ENCODE measurements around the gene TTLL11.

DNA sequence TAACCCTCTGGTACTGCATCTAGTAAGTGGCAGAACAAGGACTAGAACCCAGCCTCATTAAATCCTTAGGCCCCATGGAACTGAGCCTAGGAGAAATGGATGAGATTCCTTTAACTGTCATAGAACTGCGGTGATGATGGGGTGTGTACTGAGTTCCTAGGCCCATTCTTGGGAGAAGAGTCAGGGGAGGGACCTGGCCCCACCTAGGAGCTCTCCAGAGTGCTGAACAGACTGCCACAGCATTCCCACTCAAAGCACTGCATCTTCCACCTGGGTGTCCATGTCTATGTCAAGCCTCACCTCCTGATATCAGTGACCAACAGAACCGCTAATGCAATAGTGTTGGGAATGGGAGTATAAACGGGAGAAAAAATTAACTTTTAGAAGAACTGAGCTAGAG is 36.6 kb downstream of the TTLL11 start:
- TF ChIP-seq, protein P1, sequence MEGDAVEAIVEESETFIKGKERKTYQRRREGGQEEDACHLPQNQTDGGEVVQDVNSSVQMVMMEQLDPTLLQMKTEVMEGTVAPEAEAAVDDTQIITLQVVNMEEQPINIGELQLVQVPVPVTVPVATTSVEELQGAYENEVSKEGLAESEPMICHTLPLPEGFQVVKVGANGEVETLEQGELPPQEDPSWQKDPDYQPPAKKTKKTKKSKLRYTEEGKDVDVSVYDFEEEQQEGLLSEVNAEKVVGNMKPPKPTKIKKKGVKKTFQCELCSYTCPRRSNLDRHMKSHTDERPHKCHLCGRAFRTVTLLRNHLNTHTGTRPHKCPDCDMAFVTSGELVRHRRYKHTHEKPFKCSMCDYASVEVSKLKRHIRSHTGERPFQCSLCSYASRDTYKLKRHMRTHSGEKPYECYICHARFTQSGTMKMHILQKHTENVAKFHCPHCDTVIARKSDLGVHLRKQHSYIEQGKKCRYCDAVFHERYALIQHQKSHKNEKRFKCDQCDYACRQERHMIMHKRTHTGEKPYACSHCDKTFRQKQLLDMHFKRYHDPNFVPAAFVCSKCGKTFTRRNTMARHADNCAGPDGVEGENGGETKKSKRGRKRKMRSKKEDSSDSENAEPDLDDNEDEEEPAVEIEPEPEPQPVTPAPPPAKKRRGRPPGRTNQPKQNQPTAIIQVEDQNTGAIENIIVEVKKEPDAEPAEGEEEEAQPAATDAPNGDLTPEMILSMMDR (IDR thresholded peaks at IDR 0.05; ENCODE audit: low read depth, low read length, poor library complexity, severe bottlenecking): no peak
- TF ChIP-seq EZH2phosphoT487 (IDR thresholded peaks at IDR 0.05; ENCODE audit: borderline replicate concordance, low read length): no peak

Measured in DOHH2 (cell line).